ENCODE results near the gene COLEC11. TPM values are rescaled to one million over a fixed set of nuclear protein-coding genes. Genes with fewer than 3 reads are reported as not detected.

COLEC11 gene
- total and polyA plus RNA-seq, 9 of the 15 experiments (the other 6 are each of a cell fraction or from before 2014, with no cell fraction given) = 0.32 to 4.3 (median 1.8) TPM

DNA sequence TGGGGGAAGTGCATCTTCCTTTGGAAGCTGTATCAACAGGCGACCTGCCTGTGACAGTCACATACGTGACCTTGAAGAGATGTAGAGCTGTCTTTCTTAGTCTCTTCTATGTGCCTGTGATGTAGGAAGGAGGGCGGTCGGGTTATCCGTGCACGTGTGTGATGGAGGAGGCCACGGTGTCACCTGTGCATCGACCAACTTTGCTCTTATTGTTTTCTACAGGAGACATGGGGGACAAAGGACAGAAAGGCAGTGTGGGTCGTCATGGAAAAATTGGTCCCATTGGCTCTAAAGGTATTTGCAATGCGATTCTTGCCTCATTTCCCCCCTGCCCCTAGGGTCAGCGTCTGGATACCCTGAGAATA, 42.4 kb downstream of the COLEC11 start (continued):
- TF ChIP-seq EP400 (IDR thresholded peaks at IDR 0.05) (no peak), PBX2 (CRISPR knock-in tag; IDR thresholded peaks at IDR 0.05; ENCODE audit: low read depth) (no peak), PBX2 (tag; conservative IDR thresholded peaks at IDR 0.05; ENCODE audit: low read depth) (no peak), PCBP2 (IDR thresholded peaks at IDR 0.05; ENCODE audit: low read depth, low read length, poor library complexity, severe bottlenecking) (no peak)

- H3K27ac ChIP-seq (ENCODE audit: extremely low read depth, low read depth, low read length) = no peak overlapping the region
- DNase-seq (ENCODE audit: extremely low read depth in 1 of 4, low spot score in 3 of 4) (no peak), FAIRE-seq (no peak), ATAC-seq (no peak)
- no peak overlapping the region; a peak in 1 of 4 replicates for H3K9ac ChIP-seq (ENCODE audit: insufficient read depth in 1 of 2, low read depth in 2 of 2, low read length in 2 of 2)
- H3K9me3 ChIP-seq (replicated peaks; ENCODE audit: control insufficient read depth, insufficient read depth, low read depth, low read length) = 0 out of 2 replicates have a peak, but pooled peaks cover 2% of the 10 kb centered on the region
- H3K9me1 ChIP-seq (ENCODE audit: control insufficient read depth, insufficient read depth, low read length) = no peaks in the 10 kb centered on the region
- peaks cover 0 to 27% of the 10 kb centered on the region in 2 experiments; a peak in 2 of 5 replicates for H3K4me1 ChIP-seq (replicated peaks in 1 of 2; ENCODE audit: control insufficient read depth in 2 of 2, insufficient read depth in 2 of 2, low read length in 2 of 2)
- in situ Hi-C loops (cut with MboI) = no loop called here
- no peak overlapping the region for H3K4me3 ChIP-seq
- no peak overlapping the region for H2AFZ ChIP-seq (ENCODE audit: low read depth, low read length)
- H3K79me2 ChIP-seq (ENCODE audit: control insufficient read depth, insufficient read depth, low read length) = no peaks in the 10 kb centered on the region
- H3K36me3 ChIP-seq (ENCODE audit: control insufficient read depth, insufficient read depth, low read length) = no peaks in the 10 kb centered on the region
- POLR2A ChIA-PET = interaction anchor here (0.6 to 1.2 kb wide), 3 partner anchors 10 to 145 kb away, joined by 3 to 6 read pairs (median 3); no protein-coding TSS in a partner anchor
- H3K4me2 ChIP-seq (ENCODE audit: insufficient read depth, low read length) = no peak overlapping the region
- WGBS (ENCODE audit: insufficient coverage, low coverage, missing lambda C conversion rate) = 11% methylated on average over 30 of the region's 30 CpGs
- no peak for TF ChIP-seq GATAD2B (IDR thresholded peaks at IDR 0.05; ENCODE audit: borderline replicate concordance)
- TF ChIP-seq MCM5 (IDR thresholded peaks at IDR 0.05; ENCODE audit: low read depth) = no peak
- TF ChIP-seq CBFA2T3 (IDR thresholded peaks at IDR 0.05) = no peak
- no peak for TF ChIP-seq SREBF1 (IDR thresholded peaks at IDR 0.05; ENCODE audit: borderline replicate concordance, low read depth, low read length)
- no peak for TF ChIP-seq CTBP1 (IDR thresholded peaks at IDR 0.05; ENCODE audit: borderline replicate concordance)
- TF ChIP-seq ZNF212 (CRISPR knock-in tag; IDR thresholded peaks at IDR 0.05) = no peak
- TF ChIP-seq ZNF778 (CRISPR knock-in tag; IDR thresholded peaks at IDR 0.05) = no peak
- TF ChIP-seq ZNF282 (CRISPR knock-in tag; IDR thresholded peaks at IDR 0.05) = no peak
- no peak for TF ChIP-seq ZNF175 (CRISPR knock-in tag; IDR thresholded peaks at IDR 0.05; ENCODE audit: low read depth)
- TF ChIP-seq MEF2A (IDR thresholded peaks at IDR 0.05; ENCODE audit: control insufficient read depth, low read depth, low read length) = no peak
- no peak for TF ChIP-seq JUND (IDR thresholded peaks at IDR 0.05; ENCODE audit: borderline replicate concordance, low read depth, low read length)
- TF ChIP-seq JUND (tag; IDR thresholded peaks at IDR 0.05; ENCODE audit: borderline replicate concordance, low read depth, low read length) = no peak
- TF ChIP-seq ZKSCAN3 (CRISPR knock-in tag; IDR thresholded peaks at IDR 0.05) = no peak
- CTCF ChIA-PET (ENCODE audit: low intra/inter-chr PET ratio) = no interaction called here
- peaks cover 12% of the 10 kb centered on the region; the same call in 1 of the 2 replicates for H4K20me1 ChIP-seq (replicated peaks; ENCODE audit: control insufficient read depth, insufficient read depth, low read length)
- intact Hi-C loops (cut with micrococcal nuclease) = no loop called here
- BruUV-seq (replicated peaks) = no TSS peak
- H3K27me3 ChIP-seq (ENCODE audit: control insufficient read depth in 2 of 2, insufficient read depth in 2 of 2, low read length in 2 of 2) = peaks cover 68 to 89% of the 10 kb centered on the region in 2 experiments
Observed at GRCh38 chr2:3637692-3638455, 43.0 kb downstream of the COLEC11 start.
